Measurements from ENCODE around the gene RAB11FIP2.

DNA sequence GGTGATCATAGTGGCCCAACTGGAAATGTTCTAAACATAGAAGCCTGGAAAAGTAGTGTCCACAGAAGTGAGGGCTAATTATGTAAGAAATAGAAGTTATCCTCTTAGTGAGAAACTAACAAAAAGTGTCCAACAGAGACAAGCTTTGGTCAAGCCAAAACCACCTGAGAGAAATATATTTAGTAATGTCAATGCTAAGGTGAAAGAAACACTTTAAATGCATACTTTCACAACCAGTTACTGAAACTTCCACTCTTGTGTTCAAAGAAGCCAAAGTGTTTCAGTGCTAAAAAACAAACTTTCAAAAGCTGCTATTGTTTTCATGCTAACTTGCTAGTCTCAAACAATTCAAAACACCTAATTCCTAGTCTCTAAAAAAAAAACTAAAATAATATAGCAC, 18.1 kb downstream of the RAB11FIP2 start:
- TF ChIP-seq, protein P1, sequence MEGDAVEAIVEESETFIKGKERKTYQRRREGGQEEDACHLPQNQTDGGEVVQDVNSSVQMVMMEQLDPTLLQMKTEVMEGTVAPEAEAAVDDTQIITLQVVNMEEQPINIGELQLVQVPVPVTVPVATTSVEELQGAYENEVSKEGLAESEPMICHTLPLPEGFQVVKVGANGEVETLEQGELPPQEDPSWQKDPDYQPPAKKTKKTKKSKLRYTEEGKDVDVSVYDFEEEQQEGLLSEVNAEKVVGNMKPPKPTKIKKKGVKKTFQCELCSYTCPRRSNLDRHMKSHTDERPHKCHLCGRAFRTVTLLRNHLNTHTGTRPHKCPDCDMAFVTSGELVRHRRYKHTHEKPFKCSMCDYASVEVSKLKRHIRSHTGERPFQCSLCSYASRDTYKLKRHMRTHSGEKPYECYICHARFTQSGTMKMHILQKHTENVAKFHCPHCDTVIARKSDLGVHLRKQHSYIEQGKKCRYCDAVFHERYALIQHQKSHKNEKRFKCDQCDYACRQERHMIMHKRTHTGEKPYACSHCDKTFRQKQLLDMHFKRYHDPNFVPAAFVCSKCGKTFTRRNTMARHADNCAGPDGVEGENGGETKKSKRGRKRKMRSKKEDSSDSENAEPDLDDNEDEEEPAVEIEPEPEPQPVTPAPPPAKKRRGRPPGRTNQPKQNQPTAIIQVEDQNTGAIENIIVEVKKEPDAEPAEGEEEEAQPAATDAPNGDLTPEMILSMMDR (conservative IDR thresholded peaks at IDR 0.05; ENCODE audit: low read depth, low read length): no peak
- TF ChIP-seq EZH2 (IDR thresholded peaks at IDR 0.05; ENCODE audit: borderline replicate concordance, low read depth, low read length, poor library complexity, severe bottlenecking): no peak

Measured in A673 (cell line).